T-cell (primary cell): ENCODE measurements around the gene AKAP13. TPM values are rescaled to one million over a fixed set of nuclear protein-coding genes. Genes with fewer than 3 reads are reported as not detected.
"Not testable (repeated sequence)": the region's sequence is repeated elsewhere in the genome, so short reads cannot be mapped to it uniquely, and the experiment has no call there.

Experiments
- ATAC-seq, 4 experiments: fragments of 200-7000 bp in 3 of 4; fragments of 150-1000 bp in 1 of 4; cut with Tn5 transposase; replicated peaks in 1 of 4; 1 replicate in 3 of 4; 2 replicates in 1 of 4; pipeline ENCODE4 v1.10.0; 2021; ENCODE audit warnings: moderate library complexity in 3 of 4, mild to moderate bottlenecking in 2 of 4, moderate number of reproducible peaks in 1 of 4
- CTCF ChIA-PET, 2 donors: fragments of 300-600 bp; sonication (Branson Sonifier 250); formaldehyde crosslinking; loops; one replicate each; lab custom pipeline; 2022; ENCODE audit warnings: antibody characterized with exemption in 2 of 2; lab: Charles Lee
- POLR2A ChIA-PET, 2 donors: fragments of 300-600 bp; sonication (Branson Sonifier 250); formaldehyde crosslinking; loops; one replicate each; lab custom pipeline; 2022; ENCODE audit warnings: antibody characterized with exemption in 2 of 2; lab: Charles Lee
- DNase-seq, 35 experiments: peaks; one replicate each; pipeline versions ENCODE4 v3.0.0 to v3.0.0-alpha.2; 2013 to 2023
- H3K27ac ChIP-seq: one replicate; pipeline ENCODE4 v1.5.1; 2013; ENCODE audit warnings: low read length
- H3K27me3 ChIP-seq, 2 experiments: replicated peaks in 1 of 2; 1 replicate in 1 of 2; 2 replicates in 1 of 2; pipeline versions ENCODE4 v1.6.1 to v1.7.0; 2013; ENCODE audit warnings: low read length in 1 of 2, mixed read lengths in 1 of 2; ENCODE audit not compliant: control insufficient read depth in 2 of 2, insufficient read depth in 2 of 2; ENCODE audit errors: extremely low read depth in 1 of 2
- H3K36me3 ChIP-seq, 2 donors: 1 replicate in 1 of 2; 2 replicates in 1 of 2; pipeline versions ENCODE4 v1.6.1 to v1.7.0; 2013; ENCODE audit warnings: low read length in 1 of 2; ENCODE audit not compliant: control insufficient read depth in 2 of 2, insufficient read depth in 1 of 2; ENCODE audit errors: extremely low read depth in 1 of 2
- H3K4me1 ChIP-seq, 2 experiments: 1 replicate in 1 of 2; 2 replicates in 1 of 2; pipeline versions ENCODE4 v1.6.1 to v1.7.0; 2013; ENCODE audit warnings: low read length in 2 of 2, mixed read lengths in 1 of 2; ENCODE audit not compliant: insufficient read depth in 2 of 2, control insufficient read depth in 1 of 2; ENCODE audit errors: extremely low read depth in 1 of 2
- H3K4me3 ChIP-seq, 2 donors: 1 replicate in 1 of 2; 2 replicates in 1 of 2; pipeline versions ENCODE4 v1.5.1 to v1.7.0; 2013; ENCODE audit warnings: mild to moderate bottlenecking in 2 of 2, low read length in 1 of 2, moderate library complexity in 1 of 2; ENCODE audit not compliant: control insufficient read depth in 1 of 2; ENCODE audit errors: extremely low read depth in 1 of 2
- H3K9me3 ChIP-seq: 2 replicates; pipeline ENCODE4 v1.7.0; 2013
- H3K27ac Mint-ChIP-seq, 2 donors: one replicate each; pipeline ENCODE4 v1.8.0; 2020 to 2021; ENCODE audit warnings: mild to moderate bottlenecking in 2 of 2, mixed read lengths in 2 of 2
- H3K27me3 Mint-ChIP-seq, 2 donors: one replicate each; pipeline ENCODE4 v1.8.0; 2021 to 2022; ENCODE audit warnings: mixed read lengths in 2 of 2
- H3K36me3 Mint-ChIP-seq: one replicate; pipeline ENCODE4 v1.8.0; 2021; ENCODE audit warnings: mixed read lengths
- H3K4me1 Mint-ChIP-seq, 3 donors: one replicate each; pipeline ENCODE4 v1.8.0; 2020 to 2022; ENCODE audit warnings: mixed read lengths in 3 of 3, mild to moderate bottlenecking in 1 of 3
- H3K4me3 Mint-ChIP-seq, 3 donors: one replicate each; pipeline ENCODE4 v1.8.0; 2020 to 2022; ENCODE audit warnings: mild to moderate bottlenecking in 3 of 3, mixed read lengths in 3 of 3, moderate library complexity in 3 of 3
- H3K9me3 Mint-ChIP-seq, 3 donors: one replicate each; pipeline ENCODE4 v1.8.0; 2020 to 2022; ENCODE audit warnings: mixed read lengths in 3 of 3
- WGBS: methylation state at CpG from one replicate; pipeline ENCODE4 v1.1.5; 2013; ENCODE audit warnings: missing lambda C conversion rate; ENCODE audit not compliant: insufficient coverage; 5-methylcytosine and 5-hydroxymethylcytosine counted together
- total RNA-seq, 35 experiments: library from RNA in 6 of 35; stranded (reverse) in 6 of 35; fragments of 120-200 nt in 1 of 35; gene quantifications; one replicate each; pipeline versions ENCODE4 v1.2.1 to v1.2.4 and lab custom pipeline; 2013 to 2026

Gene AKAP13
- total RNA-seq, 5 donors from 2014 or later (not counting 1 experiment from before 2014, with no cell fraction given): 232 to 391 (median 281) TPM

DNA sequence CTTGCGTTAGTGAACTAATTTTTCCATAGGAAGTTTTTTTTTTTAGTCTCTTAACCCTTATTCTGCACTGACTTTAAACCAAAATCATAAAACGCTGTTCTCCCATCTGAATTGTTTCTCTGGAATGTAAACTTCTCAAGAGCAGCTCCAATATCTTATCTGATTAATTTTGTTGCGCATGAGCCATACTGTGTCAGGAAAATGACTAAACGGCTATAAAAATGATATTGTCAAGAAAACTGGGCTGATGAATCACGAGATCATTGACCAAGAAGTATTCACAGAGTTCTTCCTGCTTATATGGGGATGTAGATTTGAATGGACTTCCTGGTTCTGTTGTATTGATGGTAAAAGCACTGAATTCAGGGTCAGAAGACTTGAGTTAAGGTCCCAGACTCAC, 37.0 kb upstream of the AKAP13 start:
- H3K4me3 Mint-ChIP-seq, H3K27ac Mint-ChIP-seq, H3K9me3 Mint-ChIP-seq, H3K27me3 Mint-ChIP-seq, H3K36me3 Mint-ChIP-seq, POLR2A ChIA-PET, H3K27ac ChIP-seq, H3K9me3 ChIP-seq, ATAC-seq, H3K27me3 ChIP-seq, H3K4me1 ChIP-seq, H3K36me3 ChIP-seq, H3K4me3 ChIP-seq, DNase-seq: not testable (repeated sequence)
- no CpG with 5 or more reads among the region's 5 CpGs for WGBS
- CTCF ChIA-PET: interaction anchor here in 1 of 2 donors (0.7 kb wide), 1 partner anchor 11 kb away, joined by 5 read pairs; no protein-coding TSS in a partner anchor
- peaks cover 3 to 13% (median 12%) of the 10 kb centered on the region in 3 donors for H3K4me1 Mint-ChIP-seq

DNA sequence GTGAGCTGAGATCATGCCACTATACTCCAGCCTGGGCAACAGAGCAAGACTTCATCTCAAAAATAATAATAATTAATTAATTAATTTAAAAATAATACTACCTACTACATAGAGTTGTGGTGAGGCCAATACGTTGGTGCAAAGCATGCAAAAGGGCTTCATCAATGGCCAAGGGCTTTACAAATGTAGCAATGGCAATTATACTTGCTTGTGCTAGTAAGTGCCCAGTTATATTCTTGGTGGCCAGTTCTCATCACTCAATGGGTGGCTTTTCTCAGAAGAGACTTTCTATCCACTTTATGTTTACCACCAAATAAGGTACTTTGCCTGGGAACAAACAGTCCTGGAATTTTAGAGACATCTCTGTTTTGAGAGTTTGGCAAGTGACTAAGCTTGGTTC, 36.2 kb upstream of the AKAP13 start:
- DNase-seq, H3K9me3 ChIP-seq, H3K9me3 Mint-ChIP-seq, POLR2A ChIA-PET, H3K36me3 ChIP-seq, H3K36me3 Mint-ChIP-seq, ATAC-seq, H3K27me3 ChIP-seq, H3K27me3 Mint-ChIP-seq, H3K4me1 ChIP-seq, H3K4me3 ChIP-seq, H3K27ac ChIP-seq, CTCF ChIA-PET, H3K27ac Mint-ChIP-seq, H3K4me3 Mint-ChIP-seq: not testable (repeated sequence)
- no CpG with 5 or more reads among the region's 1 CpG for WGBS
- H3K4me1 Mint-ChIP-seq: peaks cover 6 to 18% (median 14%) of the 10 kb centered on the region in 3 donors

DNA sequence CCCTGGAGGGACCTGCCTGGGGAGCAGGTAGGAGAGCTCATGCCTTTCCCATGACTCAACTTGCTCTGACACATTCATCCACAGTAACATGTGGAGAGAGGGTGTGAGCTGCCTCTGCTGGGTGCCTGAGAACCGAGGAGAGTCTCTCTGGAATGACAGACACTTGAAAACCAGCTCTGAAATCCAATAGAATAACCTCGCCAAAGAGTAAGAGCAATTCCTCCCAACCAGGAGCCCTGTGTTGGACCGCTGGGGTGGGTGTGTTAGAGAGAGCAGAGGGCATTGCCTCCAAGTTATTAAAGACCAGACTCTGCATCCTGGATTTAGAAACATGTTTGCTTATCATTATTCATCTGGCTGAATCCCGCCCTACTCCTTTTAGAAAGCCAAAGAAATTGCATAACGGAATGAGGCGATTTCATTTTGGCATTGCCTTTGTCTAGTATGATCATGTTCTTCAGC, 35.7 kb upstream of the AKAP13 start:
- H3K27me3 Mint-ChIP-seq, H3K4me1 ChIP-seq, H3K27ac ChIP-seq, ATAC-seq, CTCF ChIA-PET, DNase-seq, H3K36me3 ChIP-seq, H3K9me3 ChIP-seq, H3K27ac Mint-ChIP-seq, POLR2A ChIA-PET, H3K9me3 Mint-ChIP-seq, H3K4me3 Mint-ChIP-seq, H3K27me3 ChIP-seq, H3K36me3 Mint-ChIP-seq, H3K4me3 ChIP-seq: not testable (repeated sequence)
- peaks cover 6 to 18% (median 14%) of the 10 kb centered on the region in 3 donors for H3K4me1 Mint-ChIP-seq
- WGBS: 100% methylated on average over 3 of the region's 6 CpGs

DNA sequence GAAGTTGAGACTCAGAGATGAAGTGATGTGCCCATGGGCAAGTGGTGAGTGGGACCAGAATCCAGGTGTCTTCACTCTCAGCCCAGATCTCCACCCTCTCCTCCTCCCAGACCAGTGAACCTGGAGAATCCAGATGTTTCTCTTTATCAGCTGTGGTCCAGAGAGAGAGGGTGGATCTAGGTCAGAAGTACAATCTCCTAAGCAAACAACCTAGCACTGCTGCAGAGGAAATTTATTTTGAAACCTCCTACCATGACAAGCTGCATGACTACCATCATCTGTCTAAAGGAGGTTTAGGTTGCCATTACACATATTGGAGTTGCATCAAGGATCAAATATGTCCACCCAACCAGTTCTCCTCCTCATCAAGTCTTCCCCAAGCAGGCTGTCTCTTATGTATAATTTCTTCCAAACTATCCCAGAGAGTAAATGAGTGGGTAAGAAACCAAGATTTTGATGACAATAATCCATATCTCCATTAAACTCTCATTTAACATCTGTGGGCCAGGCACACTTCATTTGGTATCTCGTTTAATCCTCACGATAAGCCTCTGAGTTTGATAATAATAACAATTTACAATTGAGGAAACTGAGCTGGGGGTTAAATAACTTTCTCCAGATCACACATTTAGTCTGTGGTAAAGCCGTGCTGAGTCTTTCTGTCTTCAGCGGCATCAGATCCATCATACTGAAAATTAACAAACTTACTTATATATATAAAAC, 35.0 kb upstream of the AKAP13 start:
- H3K27me3 ChIP-seq, H3K4me1 ChIP-seq, H3K36me3 Mint-ChIP-seq, H3K9me3 Mint-ChIP-seq, H3K27ac ChIP-seq, H3K36me3 ChIP-seq, CTCF ChIA-PET, ATAC-seq, DNase-seq, H3K4me3 ChIP-seq, H3K27me3 Mint-ChIP-seq, POLR2A ChIA-PET, H3K9me3 ChIP-seq, H3K27ac Mint-ChIP-seq, H3K4me3 Mint-ChIP-seq: not testable (repeated sequence)
- H3K4me1 Mint-ChIP-seq: peaks cover 6 to 18% (median 14%) of the 10 kb centered on the region in 3 donors
- no CpG with 5 or more reads among the region's 4 CpGs for WGBS

DNA sequence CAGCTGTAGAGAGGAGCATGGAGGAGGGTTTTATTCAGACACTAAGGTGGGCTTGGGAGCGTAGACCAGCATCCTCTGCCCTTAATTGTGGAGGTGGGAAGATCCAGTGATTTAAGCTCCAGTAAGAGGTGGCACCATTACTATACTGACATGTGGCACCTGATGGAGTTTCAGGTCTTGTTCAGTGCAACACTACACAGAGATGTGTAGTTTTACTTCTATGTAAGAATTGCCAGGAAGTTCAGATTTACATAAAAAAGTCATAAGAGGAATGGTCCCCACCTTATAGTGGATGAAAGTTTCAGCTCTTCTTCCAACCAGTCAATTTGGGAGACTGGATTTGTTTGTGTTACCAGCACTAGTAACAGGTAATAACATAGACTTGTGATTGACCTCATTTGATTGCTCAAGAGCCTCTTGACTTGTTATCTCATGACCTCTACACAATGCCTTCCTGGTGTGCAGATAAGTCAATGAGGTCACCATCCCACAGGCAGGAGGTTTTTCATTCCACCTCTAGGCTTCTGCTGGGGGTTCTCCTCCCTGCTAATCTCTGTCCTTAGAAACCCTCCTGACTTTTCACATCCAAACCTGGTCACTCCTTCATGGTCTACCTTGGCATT, 33.8 kb upstream of the AKAP13 start:
- H3K27ac ChIP-seq, ATAC-seq, H3K36me3 ChIP-seq, CTCF ChIA-PET, H3K4me3 Mint-ChIP-seq, H3K27ac Mint-ChIP-seq, H3K4me3 ChIP-seq, H3K9me3 Mint-ChIP-seq, DNase-seq, H3K4me1 ChIP-seq, H3K27me3 ChIP-seq, POLR2A ChIA-PET, H3K9me3 ChIP-seq, H3K27me3 Mint-ChIP-seq, H3K36me3 Mint-ChIP-seq: not testable (repeated sequence)
- no CpG with 5 or more reads among the region's 1 CpG for WGBS
- H3K4me1 Mint-ChIP-seq: peaks cover 6 to 18% (median 14%) of the 10 kb centered on the region in 3 donors

DNA sequence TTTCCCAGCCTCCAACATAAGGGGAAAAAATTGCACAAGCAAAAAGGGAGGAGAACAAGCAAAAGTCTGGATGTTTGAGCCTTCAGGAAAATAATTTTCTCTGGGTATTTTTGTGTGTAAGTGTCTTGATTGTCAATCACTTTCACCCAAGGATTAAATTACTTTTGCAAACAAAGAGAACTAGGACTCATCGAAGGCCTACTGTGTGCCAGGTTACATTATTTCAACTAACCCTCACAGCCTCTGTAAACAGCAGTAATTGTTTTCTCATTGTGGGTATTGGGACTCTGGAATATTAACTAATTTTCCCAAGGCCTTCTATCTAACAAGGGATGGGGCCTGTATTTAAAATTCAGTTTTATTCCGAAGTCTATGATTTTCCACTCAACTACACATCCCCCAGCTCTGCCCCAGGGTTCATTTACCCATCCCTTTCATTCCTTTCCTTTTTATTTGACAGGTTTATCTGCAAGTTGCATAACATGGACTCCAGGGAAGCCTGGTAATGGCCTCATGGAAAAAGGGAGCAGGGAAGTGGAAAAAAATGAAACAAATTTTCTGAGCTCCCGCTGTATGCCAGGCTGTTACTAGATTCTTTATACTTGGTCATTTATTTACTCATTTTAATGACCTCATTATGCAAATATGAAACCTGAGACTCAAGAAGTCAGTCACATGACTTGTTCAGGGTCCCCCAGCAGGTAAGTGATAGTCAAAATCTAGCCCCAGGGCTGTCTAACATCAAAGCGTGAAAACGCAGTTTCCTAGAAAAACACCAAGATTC, 32.9 kb upstream of the AKAP13 start:
- no CpG with 5 or more reads among the region's 5 CpGs for WGBS
- H3K4me3 Mint-ChIP-seq, H3K4me1 ChIP-seq, H3K36me3 Mint-ChIP-seq, H3K9me3 ChIP-seq, CTCF ChIA-PET, H3K9me3 Mint-ChIP-seq, POLR2A ChIA-PET, ATAC-seq, DNase-seq, H3K27ac Mint-ChIP-seq, H3K4me3 ChIP-seq, H3K27me3 ChIP-seq, H3K36me3 ChIP-seq, H3K27ac ChIP-seq, H3K27me3 Mint-ChIP-seq: not testable (repeated sequence)
- peaks cover 6 to 18% (median 14%) of the 10 kb centered on the region in 3 donors for H3K4me1 Mint-ChIP-seq
